Lung (tissue), 12 donors: ENCODE data around the gene ZBP1. TPM values are rescaled to one million over a fixed set of nuclear protein-coding genes. Genes with fewer than 3 reads are reported as not detected.

Experiments
- ATAC-seq: fragments of 200-7000 bp; cut with Tn5 transposase; one replicate; pipeline ENCODE4 v1.9.1; 2020; ENCODE audit warnings: moderate number of reproducible peaks; ENCODE audit not compliant: insufficient read depth, low FRiP score
- DNase-seq, 3 donors: peaks; one replicate each; pipeline ENCODE4 v3.0.0-alpha.2; 2013 to 2017
- H3K27ac ChIP-seq, 2 donors: one replicate each; pipeline ENCODE4 v1.5.1; 2013; ENCODE audit warnings: mild to moderate bottlenecking in 2 of 2, moderate library complexity in 2 of 2, control low read depth in 1 of 2, inconsistent platforms in 1 of 2, low read depth in 1 of 2, low read length in 1 of 2
- H3K27me3 ChIP-seq, 3 donors: one replicate each; pipeline ENCODE4 v1.5.1; 2013; ENCODE audit warnings: low read length in 2 of 3; ENCODE audit not compliant: control insufficient read depth in 3 of 3, insufficient read depth in 3 of 3
- H3K36me3 ChIP-seq, 4 donors: one replicate each; pipeline ENCODE4 v1.5.1; 2013; ENCODE audit warnings: low read length in 4 of 4, mild to moderate bottlenecking in 1 of 4, moderate library complexity in 1 of 4; ENCODE audit not compliant: control insufficient read depth in 4 of 4, insufficient read depth in 4 of 4
- H3K4me1 ChIP-seq, 5 donors: one replicate each; pipeline ENCODE4 v1.5.1; 2013; ENCODE audit warnings: low read length in 5 of 5, mild to moderate bottlenecking in 2 of 5, moderate library complexity in 1 of 5; ENCODE audit not compliant: control insufficient read depth in 5 of 5, insufficient read depth in 5 of 5
- H3K4me3 ChIP-seq: one replicate; pipeline ENCODE4 v1.5.1; 2013; ENCODE audit warnings: mild to moderate bottlenecking, control low read depth, moderate library complexity
- H3K9ac ChIP-seq, 2 donors: one replicate each; pipeline ENCODE4 v1.5.1; 2013; ENCODE audit warnings: low read length in 2 of 2, control low read depth in 1 of 2; ENCODE audit not compliant: insufficient read depth in 1 of 2
- H3K9me3 ChIP-seq, 4 donors: one replicate each; pipeline ENCODE4 v1.5.1; 2013; ENCODE audit warnings: low read length in 3 of 4, mild to moderate bottlenecking in 1 of 4, moderate library complexity in 1 of 4; ENCODE audit not compliant: control insufficient read depth in 4 of 4, insufficient read depth in 3 of 4
- CTCF ChIP-seq: IDR thresholded peaks from 2 replicates; pipeline ENCODE4 v1.5.1; 2012; ENCODE audit warnings: mild to moderate bottlenecking; ENCODE audit errors: control extremely low read depth, extremely low read depth
- WGBS, 2 donors: extraction: QIAGEN DNeasy Blood & Tissue Kit; methylation state at CpG; one replicate each; pipeline ENCODE4 v1.1.7; 2013; 5-methylcytosine and 5-hydroxymethylcytosine counted together
- polyA plus RNA-seq, 2 donors: library from polyadenylated mRNA; stranded (reverse); fragments of 200-250 nt; gene quantifications; one replicate each; pipeline ENCODE4 v1.2.1, GENCODE V29; 2013
- total RNA-seq, 2 donors: library from RNA; depleted of rRNA in 1 of 2; stranded (reverse); fragments of >200 nt in 1 of 2; gene quantifications; one replicate each; pipeline ENCODE4 v1.2.1, GENCODE V29; 2014 to 2021
- donor health status: control.
- donor health status: control.
- donor health status: Bipolar disorder and iron deficiency.
- donor health status: healthy.
- donor health status: DM: yes; HTN: yes; CAD: no.

Gene ZBP1
- total and polyA plus RNA-seq, 4 donors = 1.3 to 5.3 (median 2.5) TPM

GRCh38 chr20:57628047-57628961 lies 8.1 kb upstream of the ZBP1 start:
- Histone ChIP-seq H3K36me3 (no peaks in the 10 kb centered on the region), H3K9ac (peak overlapping the region in 1 of 2 donors; percentile 56), H3K27me3 (peaks cover 0 to 3% (median 0%) of the 10 kb centered on the region in 3 donors), H3K4me3 (no peak overlapping the region), H3K9me3 (peaks cover 0 to 4% (median 0%) of the 10 kb centered on the region in 4 donors), H3K27ac (peak overlapping the region; percentile 55 to 94), H3K4me1 (peaks cover 0 to 13% (median 6%) of the 10 kb centered on the region in 5 donors)
- no peak for TF ChIP-seq CTCF
- ATAC-seq (peak; percentile 75), DNase-seq (peak; percentile 78 to 95 (median 94))
- WGBS, 2 donors = 38 to 46% methylated on average over 26 to 29 of the region's 29 CpGs

GRCh38 chr20:57627339-57627738 lies 7.1 kb upstream of the ZBP1 start:
- Histone ChIP-seq H3K4me1 (peaks cover 0 to 13% (median 6%) of the 10 kb centered on the region in 5 donors), H3K27me3 (no peaks in the 10 kb centered on the region), H3K36me3 (no peaks in the 10 kb centered on the region), H3K4me3 (no peak overlapping the region), H3K9me3 (peaks cover 0 to 4% (median 0%) of the 10 kb centered on the region in 4 donors), H3K9ac (peak overlapping the region in 1 of 2 donors; percentile 73), H3K27ac (peak overlapping the region; percentile 48 to 86)
- ATAC-seq = no peak
- TF ChIP-seq CTCF = no peak
- DNase-seq = no peak
- 89 to 90% methylated on average over 2 of the region's 2 CpGs for WGBS, 2 donors

GRCh38 chr20:57625978-57626377 lies 5.8 kb upstream of the ZBP1 start:
- no peak for ATAC-seq
- Histone ChIP-seq H3K27ac (no peak overlapping the region), H3K4me1 (peaks cover 0 to 13% (median 6%) of the 10 kb centered on the region in 5 donors), H3K4me3 (no peak overlapping the region), H3K9me3 (peaks cover 0 to 4% (median 0%) of the 10 kb centered on the region in 4 donors), H3K9ac (no peak overlapping the region), H3K27me3 (no peaks in the 10 kb centered on the region), H3K36me3 (no peaks in the 10 kb centered on the region)
- no peak for DNase-seq
- no peak for TF ChIP-seq CTCF
- WGBS, 2 donors = 86 to 90% methylated on average over 2 of the region's 2 CpGs
